G401 (cell line): ENCODE measurements around the gene CHD5. TPM values are rescaled to one million over a fixed set of nuclear protein-coding genes. Genes with fewer than 3 reads are reported as not detected.

Experiments
- DNase-seq: peaks from one replicate; pipeline ENCODE4 v3.0.0-alpha.2; 2015; ENCODE audit warnings: low spot score
- in situ Hi-C: cut with HindIII; loops from 2 replicates; pipeline ENCODE4 v1.10.0; 2016; ENCODE audit warnings: low sequenced_read_pairs, mixed read lengths
- total RNA-seq: library from RNA; depleted of rRNA; stranded (reverse); fragments of >200 nt; shearing (Covaris generic); gene quantifications from 2 replicates; pipeline ENCODE4 v1.2.3, GENCODE V29; 2014

CHD5 gene
- total RNA-seq, 1 experiment from 2014 or later = 13.5 TPM

DNA sequence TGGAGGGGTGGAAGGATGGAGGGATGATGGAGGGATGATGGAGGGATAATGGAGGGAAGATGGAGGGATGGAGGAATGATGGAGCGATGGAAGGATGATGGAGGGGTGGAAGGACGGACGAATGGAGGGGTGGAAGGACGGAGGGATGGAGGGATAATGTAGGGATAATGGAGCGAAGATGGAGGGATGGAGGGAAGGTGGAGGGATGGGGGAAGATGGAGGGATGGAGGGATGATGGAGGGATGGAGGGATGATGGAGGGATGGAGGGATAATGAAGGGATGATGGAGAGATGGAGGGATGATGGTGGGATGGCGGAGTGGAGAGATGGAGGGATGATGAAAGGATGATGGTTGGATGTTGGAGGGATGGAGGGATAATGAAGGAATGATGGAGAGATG lies 73.1 kb downstream of the CHD5 start:
- no peak for DNase-seq
- in situ Hi-C loops = no loop called here

DNA sequence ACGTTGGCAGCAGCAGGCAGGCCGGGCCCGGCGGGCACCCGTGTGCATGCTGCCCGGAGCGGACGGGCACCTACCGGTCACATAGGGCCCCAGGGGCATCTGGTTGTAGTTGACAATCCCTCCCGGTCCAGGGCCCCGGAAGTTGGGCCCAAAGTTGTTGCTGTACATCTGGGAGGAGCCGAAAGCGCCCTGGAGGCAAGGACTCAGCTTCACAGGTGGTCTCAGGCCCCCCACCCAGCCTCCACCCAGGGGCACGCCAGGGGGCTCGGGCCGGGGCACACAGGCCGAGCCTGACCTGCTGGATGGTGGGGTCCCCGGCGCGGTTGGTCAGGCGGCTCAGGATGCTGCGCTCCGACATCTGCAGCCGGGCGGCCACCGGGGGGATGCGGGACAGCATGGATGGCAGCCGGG lies 73.8 kb downstream of the CHD5 start:
- in situ Hi-C loops = no loop called here
- DNase-seq = no peak

DNA sequence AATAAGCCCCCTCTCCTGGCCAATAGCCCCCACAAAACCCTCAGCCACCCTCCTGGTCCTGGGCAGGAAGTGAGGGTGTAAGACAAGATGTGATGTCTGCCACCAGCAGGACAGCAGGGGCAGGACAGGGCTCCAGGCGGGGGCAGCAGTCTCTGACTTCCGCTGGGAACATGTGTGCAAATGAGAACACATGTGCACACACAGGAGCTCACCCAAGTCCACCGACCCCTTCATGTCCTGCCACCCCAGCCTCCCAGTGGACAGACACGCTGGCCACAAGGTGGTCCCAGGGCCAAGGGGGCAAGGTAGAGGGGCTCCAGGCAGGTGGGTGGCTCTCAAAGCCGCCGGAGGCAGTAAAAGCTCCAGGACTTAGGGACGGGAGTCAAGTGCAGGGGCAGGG lies 74.4 kb downstream of the CHD5 start:
- DNase-seq = no peak
- in situ Hi-C loops = no loop called here

DNA sequence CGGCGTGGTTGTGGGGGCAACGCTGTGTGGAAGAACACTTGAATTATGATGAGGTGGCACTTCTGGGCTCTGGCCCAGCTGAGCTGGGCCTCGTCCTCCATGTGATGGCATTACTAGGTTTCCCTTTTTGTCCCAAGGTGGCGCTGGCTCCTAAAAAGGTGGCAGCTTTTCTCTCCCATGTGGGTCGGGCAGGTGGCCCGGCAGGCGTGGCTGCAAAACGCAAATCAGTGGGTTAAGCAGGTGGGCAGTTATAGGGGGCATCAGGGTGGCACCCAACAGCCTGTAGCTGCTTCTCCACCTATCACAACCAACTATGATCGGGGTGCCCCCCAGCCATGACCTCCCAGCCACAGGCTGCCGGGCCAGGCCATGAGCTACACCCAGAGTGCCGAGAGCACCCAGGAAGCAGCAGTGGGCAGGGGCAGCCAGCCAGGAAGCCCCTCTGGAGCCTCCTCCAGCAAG lies 74.9 kb downstream of the CHD5 start:
- DNase-seq = no peak
- in situ Hi-C loops = no loop called here

DNA sequence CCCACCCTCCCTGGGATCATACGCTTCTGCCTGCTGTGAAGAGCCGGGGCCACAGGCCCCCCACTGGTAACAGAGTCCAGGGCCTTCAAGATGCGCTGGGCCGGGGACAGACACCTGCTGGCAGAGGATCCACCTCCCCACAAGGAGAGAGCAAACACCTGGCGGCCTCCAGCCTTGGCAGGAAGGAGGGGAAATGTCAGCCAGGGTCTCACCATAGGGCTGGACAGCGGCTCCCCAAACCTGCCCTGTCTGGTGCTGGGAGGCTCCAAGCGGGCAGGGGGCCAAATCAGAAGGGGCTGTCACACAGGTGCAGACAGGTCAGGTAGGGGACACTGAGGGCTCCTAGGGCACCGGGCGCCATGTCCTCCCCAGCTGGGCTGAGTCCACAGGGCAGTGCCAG lies 75.5 kb downstream of the CHD5 start:
- in situ Hi-C loops = no loop called here
- no peak for DNase-seq

DNA sequence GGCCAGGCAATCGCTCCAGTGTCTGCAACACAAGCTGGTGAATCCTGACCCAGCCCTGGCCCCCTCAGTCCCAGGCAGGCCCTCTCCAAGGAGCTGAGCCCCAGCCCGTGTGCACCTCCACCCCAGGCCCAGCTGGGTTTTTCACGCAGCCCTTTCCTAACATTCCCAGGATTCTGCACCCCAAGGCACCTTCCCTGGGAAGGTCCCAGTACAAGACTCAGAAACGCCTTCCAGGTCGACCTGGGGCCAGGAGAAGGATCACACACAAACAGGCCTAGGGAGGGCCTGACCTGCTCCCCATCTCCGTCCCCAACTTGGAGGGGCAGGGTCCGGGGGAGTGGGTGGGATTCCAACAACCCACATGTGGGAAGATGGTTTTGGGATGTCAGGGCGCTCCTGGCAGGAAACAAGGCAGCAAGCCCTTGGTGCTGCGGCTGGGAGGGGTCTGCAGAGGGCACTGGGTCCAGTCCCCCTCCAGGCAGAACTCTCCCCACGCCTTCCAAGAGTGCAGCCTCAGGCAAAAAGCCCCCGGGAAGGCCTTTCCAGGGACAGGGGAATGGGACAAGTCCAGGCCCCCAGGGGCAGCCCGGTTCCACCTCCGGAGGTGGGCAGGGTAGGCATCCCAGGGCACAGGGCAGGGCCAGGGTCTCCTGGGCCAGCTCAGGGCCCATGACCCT lies 76.1 kb downstream of the CHD5 start:
- in situ Hi-C loops = no loop called here

DNA sequence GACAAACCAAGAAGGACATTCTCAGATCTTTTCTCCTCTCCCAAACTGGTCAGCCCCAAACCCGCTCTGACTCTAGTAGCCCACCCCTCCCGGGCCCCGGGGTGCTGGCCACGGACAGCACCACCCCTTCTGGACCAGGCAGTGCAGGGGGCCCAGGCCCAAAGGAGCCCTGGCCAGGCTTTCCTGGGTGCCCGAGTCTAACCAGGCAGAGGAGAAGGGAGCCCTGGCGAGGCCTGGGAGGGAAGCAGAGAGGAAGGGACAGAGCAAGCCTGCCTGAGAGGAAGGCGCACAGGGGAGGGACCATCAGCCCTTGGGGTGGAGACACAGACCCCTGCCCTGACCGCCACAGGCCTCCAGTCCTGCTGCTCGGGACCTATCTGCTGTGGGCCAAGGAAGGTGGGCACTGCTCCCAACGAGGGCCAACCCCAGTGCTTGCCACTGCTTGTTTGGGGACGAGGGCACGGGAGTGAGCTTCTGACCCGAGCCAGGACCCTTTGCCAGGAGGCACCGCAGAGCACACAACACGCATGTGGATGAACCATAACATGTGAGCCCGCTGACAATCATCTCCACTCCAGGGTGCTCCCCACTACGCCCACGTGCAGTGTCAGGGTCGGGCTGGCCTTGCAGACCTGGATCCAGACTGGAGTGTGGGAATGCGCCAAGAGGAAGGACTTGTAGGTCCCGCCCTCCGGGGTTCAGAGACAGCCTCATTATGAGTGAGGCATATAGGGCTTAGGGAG lies 76.8 kb downstream of the CHD5 start:
- no peak for DNase-seq
- in situ Hi-C loops = no loop called here

More for the DNA sequence above, 76.1 kb downstream of the CHD5 start:
- no peak for DNase-seq

DNA sequence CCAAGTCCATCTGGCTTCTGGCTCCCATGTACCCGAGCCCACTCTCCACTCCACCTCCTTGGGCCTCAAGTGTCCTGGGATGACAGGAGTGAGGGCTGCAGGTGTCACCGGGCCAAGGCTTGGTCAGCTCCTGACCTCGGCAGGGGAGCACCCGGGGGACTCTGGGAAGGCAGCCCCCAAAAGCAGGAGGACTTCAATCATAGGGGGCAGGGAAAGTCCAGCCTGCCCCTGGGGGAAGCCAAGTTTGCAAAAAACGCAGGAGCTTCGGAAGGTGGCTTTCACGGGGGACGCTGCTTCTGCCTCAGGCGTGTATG lies 77.6 kb downstream of the CHD5 start:
- in situ Hi-C loops = no loop called here
- DNase-seq = no peak

DNA sequence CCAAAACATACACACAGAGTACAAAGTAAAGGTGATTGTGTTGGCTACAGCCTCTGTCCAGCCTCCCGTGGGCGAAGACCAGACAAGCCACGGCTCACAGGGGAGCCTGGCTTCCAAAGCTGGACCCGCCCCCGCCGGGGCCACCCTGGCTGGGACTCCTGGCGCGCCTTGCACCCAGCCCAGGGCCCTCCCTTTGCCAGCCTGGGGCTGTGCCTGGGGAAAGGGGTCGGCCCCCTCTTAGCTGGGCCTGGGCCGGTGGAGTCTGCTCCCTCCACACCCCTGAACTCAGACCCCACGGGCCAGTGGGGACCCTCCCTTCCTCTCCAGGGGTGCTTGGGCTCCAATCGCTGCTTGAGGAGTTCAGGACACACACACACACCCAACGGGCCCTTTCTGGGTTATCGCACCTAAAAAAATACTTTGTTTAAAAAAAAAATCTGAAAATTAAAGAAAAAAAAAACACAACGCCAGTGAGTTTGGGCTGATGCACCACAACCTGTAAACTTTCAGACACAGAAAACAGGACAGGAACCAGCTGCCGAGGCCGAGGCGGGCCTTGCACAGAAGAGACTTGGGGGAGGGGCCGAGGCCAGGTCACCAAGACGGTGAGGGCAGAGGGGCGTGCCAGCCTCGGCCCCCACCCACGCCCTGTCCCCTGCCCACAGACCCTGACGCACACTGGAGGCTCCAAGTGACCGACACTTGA lies 78.1 kb downstream of the CHD5 start:
- no peak for DNase-seq
- in situ Hi-C loops = no loop called here

DNA sequence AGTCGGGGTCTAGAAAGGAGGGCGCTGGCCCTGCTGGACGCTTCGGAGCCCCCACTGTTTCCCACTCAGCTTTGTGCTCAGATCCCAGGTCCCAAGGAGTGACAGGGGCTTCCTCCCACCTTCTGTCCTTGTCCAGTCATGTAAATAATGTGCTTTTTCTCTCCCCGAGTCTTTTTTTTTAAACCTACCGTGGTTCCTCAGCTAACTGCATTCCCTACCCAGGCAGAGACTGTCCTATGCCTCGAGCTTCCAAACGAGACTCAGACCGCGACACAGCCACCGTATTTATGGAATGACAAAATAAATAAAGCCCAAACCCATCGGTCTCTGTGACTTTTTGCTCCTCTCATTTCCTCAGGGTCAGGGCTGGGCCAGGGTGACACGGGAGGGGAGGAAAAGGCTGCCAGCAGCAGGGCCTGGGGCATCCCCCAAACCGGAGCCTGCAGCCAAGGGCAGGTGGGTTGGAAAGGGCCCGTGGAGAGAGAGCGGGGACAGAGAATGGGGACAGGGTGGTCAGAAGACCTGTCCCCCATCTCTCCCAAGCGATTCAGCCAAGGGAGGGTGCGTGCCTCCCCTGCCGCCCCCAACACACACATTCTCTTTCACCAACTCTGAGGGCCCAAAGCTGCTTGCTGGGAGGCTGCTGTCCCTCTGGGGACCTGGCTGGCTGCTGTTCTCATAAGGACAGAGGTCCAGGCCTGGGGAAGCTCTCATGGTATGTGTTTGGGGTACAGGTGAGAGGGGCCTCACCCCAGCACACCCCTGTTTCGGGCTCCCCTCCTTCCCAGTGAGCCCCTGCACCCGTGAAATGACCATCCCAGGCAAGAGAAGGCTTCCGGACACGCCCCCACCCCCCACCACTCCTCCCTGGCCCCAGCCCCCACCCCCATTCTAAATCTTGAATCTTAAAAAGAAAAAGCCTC lies 79.0 kb downstream of the CHD5 start:
- no peak for DNase-seq
- in situ Hi-C loops = no loop called here

DNA sequence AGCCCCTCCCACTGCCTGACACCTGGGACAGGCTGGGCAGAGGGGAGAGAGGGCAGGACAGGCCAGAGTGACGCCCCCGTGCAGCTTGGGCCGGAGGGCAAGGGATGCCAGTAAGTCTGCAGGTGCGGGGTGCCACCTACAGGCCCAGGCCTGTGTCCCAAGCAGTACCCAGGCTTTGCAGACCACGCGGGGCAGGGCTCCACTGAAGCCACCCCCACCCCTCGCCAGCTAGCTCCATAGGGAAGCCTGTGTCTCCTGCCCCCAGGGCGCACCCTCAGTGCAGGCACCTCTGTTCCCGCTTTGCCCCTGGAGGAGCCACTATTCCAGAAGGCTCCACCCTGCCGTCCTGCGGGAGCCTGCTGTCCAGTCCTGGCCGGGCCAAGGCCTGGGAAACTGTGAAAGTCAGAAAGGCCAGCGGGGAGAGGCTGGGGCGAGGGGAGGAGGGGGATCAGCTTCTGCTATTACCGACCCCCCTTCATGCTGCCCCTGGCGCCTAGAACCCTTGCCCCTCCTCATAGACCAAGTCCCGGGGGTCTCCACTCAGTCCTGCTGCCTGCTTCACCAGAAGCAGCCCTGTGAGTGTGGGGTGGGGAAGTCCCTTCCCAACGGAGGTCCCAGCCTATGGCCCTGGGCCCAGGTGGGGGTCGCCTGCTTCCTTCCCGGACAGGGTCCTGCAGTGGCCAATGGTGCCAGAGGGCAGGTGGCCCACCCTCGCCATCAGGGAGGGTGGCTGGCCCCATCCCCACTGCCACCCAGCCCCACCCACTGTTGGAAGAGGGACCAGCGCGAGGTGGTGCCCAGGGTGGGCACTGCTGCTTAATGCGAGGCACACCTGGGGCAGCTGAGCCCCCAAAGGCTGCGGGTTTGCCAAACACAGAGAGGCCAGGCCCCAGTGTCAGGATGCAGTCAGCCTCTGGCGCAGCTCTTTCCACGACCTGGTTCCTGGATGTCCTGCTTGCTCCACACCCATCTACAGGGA lies 80.0 kb downstream of the CHD5 start:
- in situ Hi-C loops = no loop called here
- DNase-seq = no peak

DNA sequence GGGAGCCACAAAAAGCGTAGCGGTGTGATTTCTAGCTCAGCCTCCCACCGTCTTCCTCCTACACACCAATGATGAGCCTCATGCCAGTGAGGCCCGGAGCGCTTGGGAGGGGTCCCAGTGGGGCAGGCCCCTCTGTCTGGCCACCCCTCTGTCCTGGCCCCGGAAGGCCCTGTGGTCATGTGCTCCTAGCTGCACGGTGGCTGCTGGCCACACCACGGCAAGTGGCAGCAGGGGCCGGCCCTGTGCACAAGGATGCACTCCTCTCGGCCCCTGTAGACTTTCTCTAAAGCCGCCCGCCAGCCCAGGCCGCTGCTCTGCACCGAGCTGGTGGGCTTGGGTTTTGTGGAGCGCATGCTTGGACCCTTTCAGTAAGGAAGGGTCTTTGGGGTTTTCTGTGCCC lies 80.8 kb downstream of the CHD5 start:
- no peak for DNase-seq
- in situ Hi-C loops = no loop called here

DNA sequence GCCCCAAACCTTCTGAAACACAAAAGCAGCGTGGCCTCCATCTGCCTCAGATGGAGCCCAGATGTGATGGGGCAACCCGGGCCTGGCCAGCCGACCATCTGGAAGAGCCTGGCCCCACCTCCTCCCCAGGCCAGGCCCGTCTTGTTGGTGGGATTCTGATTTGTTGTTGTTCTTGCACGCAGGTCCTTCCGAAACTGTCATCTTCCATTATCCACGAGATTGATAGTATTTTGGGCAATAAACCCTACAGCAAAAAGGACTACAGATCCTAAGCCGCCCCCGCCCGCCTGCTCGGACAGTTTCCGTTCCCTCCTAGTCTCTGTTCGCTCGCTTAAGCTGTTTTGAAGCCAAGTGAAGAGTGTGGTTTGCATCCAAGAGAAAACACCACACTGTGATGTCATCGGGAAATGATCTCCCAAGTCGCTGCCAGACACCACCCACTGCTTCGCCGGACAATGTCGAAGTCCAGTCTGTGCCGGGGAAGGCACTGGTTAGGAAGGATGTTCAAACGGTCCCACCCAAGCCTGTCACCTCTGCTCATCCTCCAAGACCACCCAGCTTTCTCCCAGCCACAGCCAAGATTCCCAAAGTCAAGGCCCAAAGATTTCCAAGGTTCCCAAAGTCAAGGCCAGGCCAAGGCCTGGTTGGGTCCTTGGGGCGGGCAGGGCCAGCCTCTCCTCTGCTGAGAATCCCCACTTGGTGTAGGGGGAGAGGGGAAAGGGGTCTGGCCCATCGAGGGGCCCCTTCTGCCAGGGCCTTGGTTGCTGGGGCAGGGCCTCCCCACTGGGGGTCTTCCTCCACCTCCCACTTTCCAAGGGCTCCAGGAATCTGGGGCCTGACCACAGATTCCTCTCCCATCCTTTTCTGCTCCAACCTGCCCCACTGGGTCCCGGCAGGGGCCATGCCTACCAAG lies 81.6 kb downstream of the CHD5 start:
- in situ Hi-C loops = no loop called here
- DNase-seq = no peak

DNA sequence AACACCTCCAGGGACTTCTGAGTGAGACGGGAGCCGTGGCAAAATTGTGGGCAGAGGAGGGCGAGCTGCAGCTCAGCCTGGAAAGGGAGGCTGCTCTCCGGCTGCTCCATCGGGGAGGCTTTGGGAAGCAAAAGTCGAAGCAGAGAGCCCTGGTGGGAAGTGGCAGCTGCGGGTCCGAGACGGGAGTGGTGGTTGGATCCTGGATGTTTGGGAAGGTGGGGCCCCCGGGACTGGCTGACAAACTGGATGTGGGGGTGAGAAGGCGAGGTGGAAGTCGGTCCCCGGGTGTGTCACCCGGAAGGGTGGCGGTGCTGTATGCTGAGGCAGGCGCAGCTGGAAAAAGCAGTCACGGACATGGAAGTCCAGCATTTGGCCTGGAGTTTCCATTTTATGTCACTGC lies 82.3 kb downstream of the CHD5 start:
- DNase-seq = no peak

DNA sequence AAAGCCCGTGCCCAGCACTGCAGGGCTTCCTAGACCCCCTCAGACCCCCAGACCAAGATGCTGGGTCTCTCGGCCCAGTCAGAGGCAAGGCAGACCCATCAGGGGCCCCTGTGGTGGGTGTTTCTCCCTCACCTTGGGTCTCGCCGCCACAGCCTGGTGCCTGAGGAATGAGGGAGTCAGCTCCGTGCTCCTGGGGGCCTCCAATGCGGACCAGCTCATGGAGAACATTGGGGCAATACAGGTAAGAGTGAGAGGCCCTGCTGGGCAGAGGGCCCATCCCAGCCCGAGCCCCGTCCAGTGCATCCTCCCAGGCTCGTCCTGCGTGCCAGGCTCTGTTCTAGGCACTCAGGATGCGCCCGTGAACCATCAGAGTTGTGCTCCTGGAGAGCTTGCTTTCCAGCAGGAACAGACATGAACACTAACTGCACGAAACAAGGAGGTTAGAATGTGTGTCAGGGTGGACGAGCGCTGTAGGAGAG lies 83.0 kb downstream of the CHD5 start:
- in situ Hi-C loops = no loop called here
- DNase-seq = no peak

More for the DNA sequence above, 82.3 kb downstream of the CHD5 start:
- in situ Hi-C loops = no loop called here

DNA sequence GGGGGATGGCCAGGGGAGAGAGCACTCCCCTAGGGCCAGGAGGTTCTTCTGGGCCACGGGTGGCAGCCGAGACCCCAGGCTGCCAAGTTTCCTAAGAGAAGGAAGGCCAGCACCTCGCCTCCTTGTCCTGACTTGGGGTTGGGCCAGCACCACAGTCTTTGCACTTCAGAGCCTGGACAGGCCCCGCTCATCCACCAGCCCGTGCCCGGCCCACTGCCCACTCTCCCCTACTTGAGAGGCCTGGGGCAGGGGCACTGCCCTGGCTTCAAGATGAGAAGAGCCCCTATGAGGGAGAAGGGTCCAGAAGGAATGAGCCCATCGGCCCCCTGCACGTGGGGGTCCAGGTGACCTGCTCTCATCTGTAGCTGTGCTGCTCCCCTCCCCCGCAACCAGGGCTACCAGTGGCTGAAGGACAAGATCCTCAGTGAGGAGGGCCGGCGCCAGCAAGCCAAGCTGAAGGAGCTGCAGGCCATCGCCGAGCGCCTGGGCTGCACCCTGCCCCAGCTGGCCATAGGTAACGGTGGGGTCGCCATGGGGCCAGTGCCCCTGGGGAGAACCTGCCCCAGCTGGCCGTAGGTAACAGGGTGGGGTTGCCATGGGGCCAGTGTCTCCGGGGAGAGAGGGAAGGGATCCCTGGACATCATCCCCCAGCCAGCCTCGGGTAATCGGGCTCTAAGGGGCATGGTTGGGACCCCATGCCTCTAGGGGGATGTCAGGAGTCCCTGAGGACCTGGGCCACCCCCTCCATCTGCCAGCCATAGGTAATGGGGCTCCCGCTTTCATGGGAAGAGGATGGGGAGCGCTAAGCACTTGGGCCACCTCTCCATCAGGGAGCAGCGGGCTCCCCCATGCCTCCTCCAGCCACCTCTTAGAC lies 83.6 kb downstream of the CHD5 start:
- no peak for DNase-seq
- in situ Hi-C loops = no loop called here
